HAP-1 (cell line): ENCODE measurements around the gene FABP1.

ENCODE experiments used
- DNase-seq, 2 experiments: peaks; one replicate each; pipeline ENCODE4 v3.0.0-alpha.2; 2016 to 2020; ENCODE audit warnings: low spot score in 2 of 2
- H3K27me3 ChIP-seq: fragments of 250-450 bp; sonication (Bioruptor Pico); 2 replicates; pipeline ENCODE4 v1.5.1; 2020; ENCODE audit warnings: low read depth, mild to moderate bottlenecking, moderate library complexity
- H3K36me3 ChIP-seq: fragments of 250-450 bp; sonication (Bioruptor Pico); replicated peaks from 2 replicates; pipeline ENCODE4 v1.5.1; 2020; ENCODE audit warnings: mild to moderate bottlenecking
- H3K4me1 ChIP-seq: fragments of 250-450 bp; sonication (Bioruptor Pico); 2 replicates; pipeline ENCODE4 v1.5.1; 2020; ENCODE audit warnings: mild to moderate bottlenecking
- H3K4me3 ChIP-seq: fragments of 250-450 bp; sonication (Bioruptor Pico); 2 replicates; pipeline ENCODE4 v1.5.1; 2020; ENCODE audit warnings: mild to moderate bottlenecking, moderate library complexity
- H3K9me3 ChIP-seq: fragments of 250-450 bp; sonication (Bioruptor Pico); 2 replicates; pipeline ENCODE4 v1.5.1; 2020; ENCODE audit warnings: mild to moderate bottlenecking, moderate library complexity
- in situ Hi-C: fragments of 300-500 bp; cut with MboI; formaldehyde crosslinking; loops from 3 replicates; pipeline ENCODE4 v1.14.3; 2020; ENCODE audit warnings: low sequenced_read_pairs, inconsistent platforms, mixed read lengths

FABP1 gene

GRCh38 chr2:88148929-88149438 is 21.1 kb upstream of the FABP1 start:
- no peak overlapping the region for H3K4me3 ChIP-seq
- no peak for DNase-seq
- no peaks in the 10 kb centered on the region for H3K36me3 ChIP-seq
- in situ Hi-C loops, result no loop called here
- H3K27me3 ChIP-seq, result no peaks in the 10 kb centered on the region
- no peaks in the 10 kb centered on the region for H3K9me3 ChIP-seq
- H3K4me1 ChIP-seq, result no peaks in the 10 kb centered on the region

GRCh38 chr2:88147145-88147544 is 19.3 kb upstream of the FABP1 start:
- H3K9me3 ChIP-seq, result no peaks in the 10 kb centered on the region
- no peaks in the 10 kb centered on the region for H3K36me3 ChIP-seq
- no peak for DNase-seq
- H3K4me3 ChIP-seq, result no peak overlapping the region
- H3K4me1 ChIP-seq, result no peaks in the 10 kb centered on the region
- no peaks in the 10 kb centered on the region for H3K27me3 ChIP-seq
- in situ Hi-C loops, result no loop called here

GRCh38 chr2:88146590-88146989 is 18.7 kb upstream of the FABP1 start:
- no peaks in the 10 kb centered on the region for H3K4me1 ChIP-seq
- no peak overlapping the region for H3K4me3 ChIP-seq
- H3K36me3 ChIP-seq, result no peaks in the 10 kb centered on the region
- DNase-seq, result no peak
- H3K9me3 ChIP-seq, result no peaks in the 10 kb centered on the region
- in situ Hi-C loops, result no loop called here
- no peaks in the 10 kb centered on the region for H3K27me3 ChIP-seq

GRCh38 chr2:88144914-88145497 is 17.1 kb upstream of the FABP1 start:
- no peaks in the 10 kb centered on the region for H3K9me3 ChIP-seq
- no peaks in the 10 kb centered on the region for H3K4me1 ChIP-seq
- DNase-seq, result no peak
- no peaks in the 10 kb centered on the region for H3K36me3 ChIP-seq
- H3K4me3 ChIP-seq, result no peak overlapping the region
- H3K27me3 ChIP-seq, result no peaks in the 10 kb centered on the region
- in situ Hi-C loops, result no loop called here

GRCh38 chr2:88144271-88144670 is 16.4 kb upstream of the FABP1 start:
- DNase-seq, result no peak
- no peaks in the 10 kb centered on the region for H3K9me3 ChIP-seq
- no peaks in the 10 kb centered on the region for H3K4me1 ChIP-seq
- H3K27me3 ChIP-seq, result no peaks in the 10 kb centered on the region
- H3K4me3 ChIP-seq, result no peak overlapping the region
- in situ Hi-C loops, result no loop called here
- H3K36me3 ChIP-seq, result no peaks in the 10 kb centered on the region

- no peak for DNase-seq
- in situ Hi-C loops, result no loop called here
- no peaks in the 10 kb centered on the region for H3K4me1 ChIP-seq
- H3K27me3 ChIP-seq, result no peaks in the 10 kb centered on the region
- H3K4me3 ChIP-seq, result no peak overlapping the region
- H3K36me3 ChIP-seq, result no peaks in the 10 kb centered on the region
- H3K9me3 ChIP-seq, result no peaks in the 10 kb centered on the region
Measured at GRCh38 chr2:88141952-88142351, 14.1 kb upstream of the FABP1 start.

GRCh38 chr2:88139804-88140203 is 11.9 kb upstream of the FABP1 start:
- Histone ChIP-seq H3K4me1 (no peaks in the 10 kb centered on the region), H3K4me3 (no peak overlapping the region), H3K27me3 (no peaks in the 10 kb centered on the region), H3K9me3 (no peaks in the 10 kb centered on the region), H3K36me3 (no peaks in the 10 kb centered on the region)
- in situ Hi-C loops, result no loop called here
- DNase-seq, result no peak

- no peaks in the 10 kb centered on the region for H3K9me3 ChIP-seq
- in situ Hi-C loops, result no loop called here
- no peaks in the 10 kb centered on the region for H3K27me3 ChIP-seq
- H3K4me1 ChIP-seq, result no peaks in the 10 kb centered on the region
- no peak for DNase-seq
- no peaks in the 10 kb centered on the region for H3K36me3 ChIP-seq
- H3K4me3 ChIP-seq, result no peak overlapping the region
Measured at GRCh38 chr2:88139203-88139702, 11.4 kb upstream of the FABP1 start.

- Histone ChIP-seq H3K27me3 (no peaks in the 10 kb centered on the region), H3K9me3 (no peaks in the 10 kb centered on the region), H3K4me1 (no peaks in the 10 kb centered on the region), H3K4me3 (no peak overlapping the region), H3K36me3 (no peaks in the 10 kb centered on the region)
- in situ Hi-C loops, result no loop called here
- no peak for DNase-seq
Measured at GRCh38 chr2:88137833-88138232, 10.0 kb upstream of the FABP1 start.

- no peak for DNase-seq
- H3K36me3 ChIP-seq, result no peaks in the 10 kb centered on the region
- no peaks in the 10 kb centered on the region for H3K27me3 ChIP-seq
- H3K9me3 ChIP-seq, result no peaks in the 10 kb centered on the region
- no peak overlapping the region for H3K4me3 ChIP-seq
- in situ Hi-C loops, result no loop called here
- H3K4me1 ChIP-seq, result no peaks in the 10 kb centered on the region
Measured at GRCh38 chr2:88136817-88137216, 9.0 kb upstream of the FABP1 start.

GRCh38 chr2:88133875-88134274 is 6.0 kb upstream of the FABP1 start:
- in situ Hi-C loops, result no loop called here
- no peaks in the 10 kb centered on the region for H3K9me3 ChIP-seq
- no peaks in the 10 kb centered on the region for H3K4me1 ChIP-seq
- H3K36me3 ChIP-seq, result no peaks in the 10 kb centered on the region
- DNase-seq, result no peak
- H3K4me3 ChIP-seq, result no peak overlapping the region
- no peaks in the 10 kb centered on the region for H3K27me3 ChIP-seq

GRCh38 chr2:88131999-88132368 is 4.1 kb upstream of the FABP1 start:
- Histone ChIP-seq H3K4me1 (no peaks in the 10 kb centered on the region), H3K27me3 (no peaks in the 10 kb centered on the region)
- in situ Hi-C loops, result no loop called here

GRCh38 chr2:88131201-88131998 is 3.5 kb upstream of the FABP1 start:
- no peak overlapping the region for H3K4me3 ChIP-seq
- no peaks in the 10 kb centered on the region for H3K36me3 ChIP-seq
- in situ Hi-C loops, result no loop called here
- DNase-seq, result no peak
- H3K27me3 ChIP-seq, result no peaks in the 10 kb centered on the region
- no peaks in the 10 kb centered on the region for H3K4me1 ChIP-seq
- no peaks in the 10 kb centered on the region for H3K9me3 ChIP-seq

More at GRCh38 chr2:88131999-88132368, 4.1 kb upstream of the FABP1 start:
- H3K4me3 ChIP-seq, result no peak overlapping the region
- H3K9me3 ChIP-seq, result no peaks in the 10 kb centered on the region
- DNase-seq, result no peak
- no peaks in the 10 kb centered on the region for H3K36me3 ChIP-seq

- no peak overlapping the region for H3K4me3 ChIP-seq
- no peaks in the 10 kb centered on the region for H3K9me3 ChIP-seq
- in situ Hi-C loops, result no loop called here
- H3K27me3 ChIP-seq, result no peaks in the 10 kb centered on the region
- H3K36me3 ChIP-seq, result no peaks in the 10 kb centered on the region
- no peak for DNase-seq
- H3K4me1 ChIP-seq, result no peaks in the 10 kb centered on the region
Measured at GRCh38 chr2:88129313-88129959, 1.6 kb upstream of the FABP1 start.
